Spleen (tissue), 7 donors: Measurements from ENCODE around the gene SCARB1.

Source experiments
- CTCF ChIP-seq, 11 experiments: fragments of 200-600 bp in 7 of 11; fragments of 450-650 bp in 4 of 11; sonication (generic) in 4 of 11; IDR thresholded peaks in 8 of 11; conservative IDR thresholded peaks in 3 of 11; 1 replicate in 7 of 11; 2 replicates in 4 of 11; pipeline versions ENCODE4 v1.4.0 to v1.8.0; 2016 to 2021; ENCODE audit warnings: antibody characterized with exemption in 11 of 11, inconsistent platforms in 4 of 11, mild to moderate bottlenecking in 1 of 11
- POLR2A ChIP-seq, 3 donors: fragments of 450-650 bp; IDR thresholded peaks; one replicate each; pipeline ENCODE4 v1.5.1; 2017; ENCODE audit warnings: antibody characterized with exemption in 3 of 3, mild to moderate bottlenecking in 1 of 3
- POLR2AphosphoS5 ChIP-seq, 3 donors: sonication (generic); formaldehyde crosslinking; IDR thresholded peaks; one replicate each; pipeline ENCODE4 v1.5.1; 2017; ENCODE audit warnings: antibody characterized with exemption in 3 of 3
- donor health status: DM: no; HTN: no; CAD: no; lungs with moderate emphysema.
- donor health status: DM: no; HTN: no; CAD: no.
- donor health status: DM: no; HTN: no; CAD: no.

- TF ChIP-seq CTCF (IDR thresholded peaks at IDR 0.05 in 8 of 11, conservative IDR thresholded peaks at IDR 0.05 in 3 of 11) (no peak), POLR2A (IDR thresholded peaks at IDR 0.05) (no peak), POLR2AphosphoS5 (IDR thresholded peaks at IDR 0.05) (peak in 2 of 3 donors; percentile 18 to 25)
These were observed 125.7 kb downstream of the SCARB1 start for GRCh38 chr12:124737772-124738635.
